ENCODE results near the gene FASN.

FASN gene

DNA sequence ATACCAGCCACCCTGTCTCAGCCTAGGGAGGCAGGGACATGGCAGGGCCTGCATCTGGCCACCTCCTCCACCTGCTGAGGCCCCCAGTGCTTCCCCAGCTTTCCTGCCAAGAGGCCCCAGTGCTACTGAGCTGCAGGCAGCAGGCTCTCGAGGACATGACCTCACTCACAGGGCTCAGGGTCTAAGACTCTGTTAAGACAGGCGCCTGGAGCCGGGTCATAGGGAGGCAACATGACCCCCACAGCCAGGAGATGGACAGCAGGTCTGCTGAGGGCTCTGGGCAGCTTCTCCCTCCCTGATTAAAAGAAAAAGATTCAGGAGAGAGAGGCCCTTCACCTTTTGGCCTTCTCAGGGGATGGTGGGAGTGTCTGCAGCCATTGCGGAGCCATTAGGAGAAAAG lies 23.2 kb upstream of the FASN start:
- Histone ChIP-seq H3K27me3 (ENCODE audit: low read length) (no peaks in the 10 kb centered on the region), H3K9me2 (replicated peaks; ENCODE audit: insufficient read depth, low read length) (no peaks in the 10 kb centered on the region), H3K4me3 (ENCODE audit: insufficient read depth, low read length, poor library complexity, severe bottlenecking) (no peak overlapping the region), H3K79me2 (ENCODE audit: insufficient read depth, low read length) (no peaks in the 10 kb centered on the region), H3F3A (ENCODE audit: insufficient read depth) (no peaks in the 10 kb centered on the region), H3K9ac (ENCODE audit: low read length) (no peak overlapping the region), H2AFZ (ENCODE audit: low read depth, low read length, severe bottlenecking) (no peak overlapping the region), H3K36me3 (ENCODE audit: low read length) (no peaks in the 10 kb centered on the region), H3K9me3 (ENCODE audit: insufficient read depth, low read length) (no peaks in the 10 kb centered on the region), H3K27ac (ENCODE audit: low read depth, low read length) (no peak overlapping the region), H3K4me2 (ENCODE audit: low read depth, low read length, poor library complexity, severe bottlenecking) (no peak overlapping the region), H4K20me1 (ENCODE audit: low read depth, low read length) (no peaks in the 10 kb centered on the region)
- TF ChIP-seq, protein P1, sequence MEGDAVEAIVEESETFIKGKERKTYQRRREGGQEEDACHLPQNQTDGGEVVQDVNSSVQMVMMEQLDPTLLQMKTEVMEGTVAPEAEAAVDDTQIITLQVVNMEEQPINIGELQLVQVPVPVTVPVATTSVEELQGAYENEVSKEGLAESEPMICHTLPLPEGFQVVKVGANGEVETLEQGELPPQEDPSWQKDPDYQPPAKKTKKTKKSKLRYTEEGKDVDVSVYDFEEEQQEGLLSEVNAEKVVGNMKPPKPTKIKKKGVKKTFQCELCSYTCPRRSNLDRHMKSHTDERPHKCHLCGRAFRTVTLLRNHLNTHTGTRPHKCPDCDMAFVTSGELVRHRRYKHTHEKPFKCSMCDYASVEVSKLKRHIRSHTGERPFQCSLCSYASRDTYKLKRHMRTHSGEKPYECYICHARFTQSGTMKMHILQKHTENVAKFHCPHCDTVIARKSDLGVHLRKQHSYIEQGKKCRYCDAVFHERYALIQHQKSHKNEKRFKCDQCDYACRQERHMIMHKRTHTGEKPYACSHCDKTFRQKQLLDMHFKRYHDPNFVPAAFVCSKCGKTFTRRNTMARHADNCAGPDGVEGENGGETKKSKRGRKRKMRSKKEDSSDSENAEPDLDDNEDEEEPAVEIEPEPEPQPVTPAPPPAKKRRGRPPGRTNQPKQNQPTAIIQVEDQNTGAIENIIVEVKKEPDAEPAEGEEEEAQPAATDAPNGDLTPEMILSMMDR (IDR thresholded peaks at IDR 0.05; ENCODE audit: insufficient read depth, low read length, poor library complexity, severe bottlenecking), result no peak
- no peak for TF ChIP-seq EZH2phosphoT487 (conservative IDR thresholded peaks at IDR 0.05; ENCODE audit: low read length)

GRCh38 chr17:82120148-82120547 lies 22.1 kb upstream of the FASN start:
- no peaks in the 10 kb centered on the region for H3K9me2 ChIP-seq (replicated peaks; ENCODE audit: insufficient read depth, low read length)
- no peak overlapping the region for H2AFZ ChIP-seq (ENCODE audit: low read depth, low read length, severe bottlenecking)
- H3K4me3 ChIP-seq (ENCODE audit: insufficient read depth, low read length, poor library complexity, severe bottlenecking), result no peak overlapping the region
- H3K4me2 ChIP-seq (ENCODE audit: low read depth, low read length, poor library complexity, severe bottlenecking), result no peak overlapping the region
- H3K9ac ChIP-seq (ENCODE audit: low read length), result no peak overlapping the region
- no peak overlapping the region for H3K27ac ChIP-seq (ENCODE audit: low read depth, low read length)
- H3F3A ChIP-seq (ENCODE audit: insufficient read depth), result no peaks in the 10 kb centered on the region
- no peaks in the 10 kb centered on the region for H3K79me2 ChIP-seq (ENCODE audit: insufficient read depth, low read length)
- no peaks in the 10 kb centered on the region for H3K9me3 ChIP-seq (ENCODE audit: insufficient read depth, low read length)
- H3K27me3 ChIP-seq (ENCODE audit: low read length), result no peaks in the 10 kb centered on the region
- TF ChIP-seq, protein P1 (IDR thresholded peaks at IDR 0.05; ENCODE audit: insufficient read depth, low read length, poor library complexity, severe bottlenecking), result no peak
- no peaks in the 10 kb centered on the region for H4K20me1 ChIP-seq (ENCODE audit: low read depth, low read length)
- H3K36me3 ChIP-seq (ENCODE audit: low read length), result no peaks in the 10 kb centered on the region

DNA sequence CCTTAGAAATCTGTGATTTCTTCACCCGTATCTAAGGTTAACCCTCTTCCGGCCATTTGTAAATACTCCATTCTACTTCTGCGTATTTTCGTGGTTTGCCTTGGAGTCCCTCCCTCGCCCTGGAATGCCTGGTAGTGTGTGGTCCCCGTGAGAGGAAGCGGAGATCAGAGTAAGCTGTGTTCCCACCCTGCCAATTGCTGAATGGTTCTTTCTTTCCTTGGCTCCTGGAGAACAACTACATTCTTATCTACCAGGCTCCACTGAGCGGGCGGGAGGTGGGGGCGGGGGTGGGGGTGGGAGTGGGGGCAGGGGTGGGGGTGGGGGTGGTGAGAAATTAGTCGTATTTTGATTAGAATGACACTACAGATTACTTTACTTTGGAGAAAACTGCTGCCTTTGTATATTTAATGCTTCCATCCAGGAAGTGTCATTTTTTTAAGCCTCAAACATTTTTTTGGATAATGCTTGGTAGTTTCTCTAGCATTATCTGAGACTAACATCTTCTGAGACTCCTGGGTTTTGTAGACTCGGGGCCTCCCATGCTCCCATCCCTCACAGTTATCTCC lies 20.9 kb upstream of the FASN start:
- H3K79me2 ChIP-seq (ENCODE audit: insufficient read depth, low read length), result no peaks in the 10 kb centered on the region
- no peak for TF ChIP-seq EZH2phosphoT487 (conservative IDR thresholded peaks at IDR 0.05; ENCODE audit: low read length)
- TF ChIP-seq, protein P1 (IDR thresholded peaks at IDR 0.05; ENCODE audit: insufficient read depth, low read length, poor library complexity, severe bottlenecking), result no peak
- no peak overlapping the region for H3K27ac ChIP-seq (ENCODE audit: low read depth, low read length)
- H3F3A ChIP-seq (ENCODE audit: insufficient read depth), result no peaks in the 10 kb centered on the region
- H3K27me3 ChIP-seq (ENCODE audit: low read length), result no peaks in the 10 kb centered on the region
- H3K4me2 ChIP-seq (ENCODE audit: low read depth, low read length, poor library complexity, severe bottlenecking), result no peak overlapping the region
- no peaks in the 10 kb centered on the region for H4K20me1 ChIP-seq (ENCODE audit: low read depth, low read length)
- no peaks in the 10 kb centered on the region for H3K9me2 ChIP-seq (replicated peaks; ENCODE audit: insufficient read depth, low read length)
- H3K36me3 ChIP-seq (ENCODE audit: low read length), result no peaks in the 10 kb centered on the region
- H3K4me3 ChIP-seq (ENCODE audit: insufficient read depth, low read length, poor library complexity, severe bottlenecking), result no peak overlapping the region
- no peak overlapping the region for H3K9ac ChIP-seq (ENCODE audit: low read length)
- H2AFZ ChIP-seq (ENCODE audit: low read depth, low read length, severe bottlenecking), result no peak overlapping the region
- H3K9me3 ChIP-seq (ENCODE audit: insufficient read depth, low read length), result no peaks in the 10 kb centered on the region

All from SU-DHL-6 (cell line).